Suprapubic skin (tissue), 4 donors: Measurements from ENCODE around the gene ETV5. TPM values are rescaled to one million over a fixed set of nuclear protein-coding genes. Genes with fewer than 3 reads are reported as not detected.

Experiments
- DNase-seq, 2 donors: peaks; one replicate each; pipeline ENCODE4 v3.0.0-alpha.2; 2019; ENCODE audit warnings: low spot score in 2 of 2
- H3K27ac ChIP-seq: fragments of 200-600 bp; sonication (generic); one replicate; pipeline ENCODE4 v1.5.1; 2019
- H3K27me3 ChIP-seq: fragments of 200-600 bp; sonication (generic); one replicate; pipeline ENCODE4 v1.5.1; 2019
- H3K36me3 ChIP-seq: fragments of 200-600 bp; sonication (generic); one replicate; pipeline ENCODE4 v1.5.1; 2019
- H3K4me1 ChIP-seq: fragments of 200-600 bp; sonication (generic); one replicate; pipeline ENCODE4 v1.5.1; 2019
- H3K4me3 ChIP-seq: fragments of 200-600 bp; sonication (generic); one replicate; pipeline ENCODE4 v1.5.1; 2019; ENCODE audit warnings: mild to moderate bottlenecking
- H3K9me3 ChIP-seq: fragments of 200-600 bp; sonication (generic); one replicate; pipeline ENCODE4 v1.5.1; 2019
- EP300 ChIP-seq: sonication (generic); formaldehyde crosslinking; IDR thresholded peaks from one replicate; pipeline ENCODE4 v1.6.1; 2017; ENCODE audit warnings: antibody characterized with exemption
- POLR2A ChIP-seq, 2 donors: fragments of 450-650 bp; IDR thresholded peaks; one replicate each; pipeline ENCODE4 v1.6.1; 2017; ENCODE audit warnings: antibody characterized with exemption in 2 of 2, mild to moderate bottlenecking in 2 of 2, moderate library complexity in 2 of 2
- POLR2AphosphoS5 ChIP-seq, 3 donors: sonication (generic); formaldehyde crosslinking; IDR thresholded peaks; one replicate each; pipeline ENCODE4 v1.6.1; 2017; ENCODE audit warnings: antibody characterized with exemption in 3 of 3
- WGBS: methylation state at CpG from one replicate; pipeline ENCODE4 v1.1.5; 2018; 5-methylcytosine and 5-hydroxymethylcytosine counted together
- total RNA-seq, 4 donors: library from RNA; depleted of rRNA; stranded (reverse); fragments of >200 nt; gene quantifications; one replicate each; pipeline ENCODE4 v1.1.0, GENCODE V29; 2016
- TF ChIP-seq, protein P1 (sequence below), 2 donors: fragments of 200-600 bp in 1 of 2; fragments of 450-650 bp in 1 of 2; sonication (generic) in 1 of 2; IDR thresholded peaks; one replicate each; pipeline ENCODE4 v1.5.1; 2016 to 2019; ENCODE audit warnings: antibody characterized with exemption in 2 of 2, mild to moderate bottlenecking in 1 of 2, moderate library complexity in 1 of 2

ETV5 gene
- total RNA-seq, 4 donors from 2014 or later, result 11.2 to 28.6 (median 16.7) TPM

DNA sequence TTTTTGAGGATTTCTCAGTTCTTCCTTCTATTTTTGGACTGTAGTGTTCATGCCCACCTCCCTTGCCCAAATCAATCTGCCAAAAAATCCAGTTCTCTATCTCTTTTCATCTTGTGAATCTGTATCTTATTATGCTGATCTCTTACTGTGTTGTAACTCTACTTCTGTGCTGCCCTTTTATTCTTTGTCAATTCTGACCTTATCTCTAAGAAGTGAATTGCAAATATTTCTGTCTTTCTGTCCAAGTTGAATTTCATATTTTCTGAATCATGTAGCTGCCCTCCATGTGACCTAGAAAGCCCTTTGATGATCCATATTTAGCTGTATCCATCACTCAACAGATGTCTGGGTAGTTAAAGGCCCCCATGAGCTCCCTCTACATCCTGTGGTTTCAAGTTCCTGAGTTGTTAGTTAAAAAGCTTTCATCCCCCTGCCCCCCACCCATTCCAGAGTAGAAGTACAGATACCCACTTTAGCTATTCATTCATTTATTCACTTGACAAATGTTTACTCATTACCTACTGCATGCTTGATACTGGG lies 33.6 kb upstream of the ETV5 start:
- TF ChIP-seq, protein P1, sequence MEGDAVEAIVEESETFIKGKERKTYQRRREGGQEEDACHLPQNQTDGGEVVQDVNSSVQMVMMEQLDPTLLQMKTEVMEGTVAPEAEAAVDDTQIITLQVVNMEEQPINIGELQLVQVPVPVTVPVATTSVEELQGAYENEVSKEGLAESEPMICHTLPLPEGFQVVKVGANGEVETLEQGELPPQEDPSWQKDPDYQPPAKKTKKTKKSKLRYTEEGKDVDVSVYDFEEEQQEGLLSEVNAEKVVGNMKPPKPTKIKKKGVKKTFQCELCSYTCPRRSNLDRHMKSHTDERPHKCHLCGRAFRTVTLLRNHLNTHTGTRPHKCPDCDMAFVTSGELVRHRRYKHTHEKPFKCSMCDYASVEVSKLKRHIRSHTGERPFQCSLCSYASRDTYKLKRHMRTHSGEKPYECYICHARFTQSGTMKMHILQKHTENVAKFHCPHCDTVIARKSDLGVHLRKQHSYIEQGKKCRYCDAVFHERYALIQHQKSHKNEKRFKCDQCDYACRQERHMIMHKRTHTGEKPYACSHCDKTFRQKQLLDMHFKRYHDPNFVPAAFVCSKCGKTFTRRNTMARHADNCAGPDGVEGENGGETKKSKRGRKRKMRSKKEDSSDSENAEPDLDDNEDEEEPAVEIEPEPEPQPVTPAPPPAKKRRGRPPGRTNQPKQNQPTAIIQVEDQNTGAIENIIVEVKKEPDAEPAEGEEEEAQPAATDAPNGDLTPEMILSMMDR (IDR thresholded peaks at IDR 0.05), result no peak
- TF ChIP-seq POLR2A (IDR thresholded peaks at IDR 0.05) (no peak), POLR2AphosphoS5 (IDR thresholded peaks at IDR 0.05) (no peak), EP300 (no peak)
- Histone ChIP-seq H3K4me1 (peaks cover 3% of the 10 kb centered on the region), H3K4me3 (no peak overlapping the region), H3K27me3 (no peaks in the 10 kb centered on the region), H3K9me3 (no peaks in the 10 kb centered on the region), H3K27ac (no peak overlapping the region), H3K36me3 (no peaks in the 10 kb centered on the region)
- DNase-seq, result no peak

DNA sequence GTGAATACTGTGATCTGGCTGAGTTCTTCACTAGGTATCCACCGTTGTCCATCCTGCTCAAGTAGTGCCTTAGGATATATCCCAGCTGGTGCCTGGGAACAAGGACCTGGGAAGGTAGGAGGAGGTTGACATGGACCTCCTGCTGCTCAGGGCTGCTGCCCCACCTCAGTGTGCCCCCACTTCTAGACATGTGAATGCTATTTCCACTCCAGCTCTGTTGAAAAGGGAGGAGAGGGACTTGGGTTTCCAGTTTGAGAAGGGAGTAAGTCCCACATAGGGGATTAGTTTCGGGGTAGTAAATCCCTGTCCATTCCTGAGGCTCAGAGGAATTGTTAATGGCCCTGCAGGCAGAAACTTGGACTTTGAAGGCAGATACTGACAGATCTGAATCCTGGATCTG lies 32.9 kb upstream of the ETV5 start:
- no peak for TF ChIP-seq POLR2AphosphoS5 (IDR thresholded peaks at IDR 0.05)
- TF ChIP-seq, protein P1 (IDR thresholded peaks at IDR 0.05), result no peak
- TF ChIP-seq POLR2A (IDR thresholded peaks at IDR 0.05), result no peak
- no peak for TF ChIP-seq EP300

DNA sequence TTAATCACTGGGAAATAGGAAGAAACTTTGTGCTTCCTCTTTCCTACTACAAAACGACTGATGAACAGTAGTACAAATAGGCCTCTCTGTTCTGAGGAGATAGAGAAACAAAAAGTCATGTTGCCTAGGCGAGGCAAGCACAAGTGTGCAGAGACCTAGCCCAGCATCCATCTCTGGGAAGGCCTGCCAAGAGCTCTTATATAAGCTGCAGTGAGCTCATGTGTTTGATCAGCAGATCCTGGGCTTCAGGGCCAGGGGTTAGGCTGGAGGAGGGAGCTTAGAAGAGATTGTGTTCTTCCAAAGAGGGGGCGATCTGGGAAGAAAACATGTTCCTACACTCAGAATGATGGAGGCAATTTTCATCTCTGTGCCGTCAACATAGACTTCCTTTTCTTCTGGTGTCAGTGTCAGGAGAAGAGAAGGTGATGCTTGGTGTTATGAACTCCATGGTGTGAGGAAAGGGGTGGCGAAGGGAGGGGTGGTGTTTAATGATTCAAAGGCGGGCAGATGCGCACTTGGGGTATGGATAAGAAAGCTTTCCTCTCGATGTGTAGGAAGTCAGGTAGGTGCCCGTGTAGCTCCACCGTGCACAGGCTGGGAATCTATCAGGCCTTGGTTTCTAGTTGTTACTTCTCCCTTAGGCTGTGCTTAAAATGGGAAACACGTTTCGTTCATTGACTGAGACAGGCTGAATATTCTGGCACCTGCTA lies 29.5 kb upstream of the ETV5 start:
- 80% methylated on average over 12 of the region's 12 CpGs for whole genome bisulfite sequencing
- no peak for DNase-seq
- peaks cover 3% of the 10 kb centered on the region for H3K4me1 ChIP-seq
- H3K27ac ChIP-seq, result no peak overlapping the region
- H3K4me3 ChIP-seq, result no peak overlapping the region
- H3K27me3 ChIP-seq, result no peaks in the 10 kb centered on the region
- H3K9me3 ChIP-seq, result no peaks in the 10 kb centered on the region
- TF ChIP-seq POLR2AphosphoS5 (IDR thresholded peaks at IDR 0.05) (no peak), EP300 (no peak), POLR2A (IDR thresholded peaks at IDR 0.05) (no peak)
- TF ChIP-seq, protein P1 (IDR thresholded peaks at IDR 0.05), result no peak
- H3K36me3 ChIP-seq, result no peaks in the 10 kb centered on the region

More for the DNA sequence above, 32.9 kb upstream of the ETV5 start:
- Histone ChIP-seq H3K4me1 (peaks cover 3% of the 10 kb centered on the region), H3K4me3 (no peak overlapping the region), H3K36me3 (no peaks in the 10 kb centered on the region), H3K27ac (no peak overlapping the region), H3K27me3 (no peaks in the 10 kb centered on the region), H3K9me3 (no peaks in the 10 kb centered on the region)
- 75% methylated on average over 2 of the region's 2 CpGs for WGBS
- no peak for DNase-seq

DNA sequence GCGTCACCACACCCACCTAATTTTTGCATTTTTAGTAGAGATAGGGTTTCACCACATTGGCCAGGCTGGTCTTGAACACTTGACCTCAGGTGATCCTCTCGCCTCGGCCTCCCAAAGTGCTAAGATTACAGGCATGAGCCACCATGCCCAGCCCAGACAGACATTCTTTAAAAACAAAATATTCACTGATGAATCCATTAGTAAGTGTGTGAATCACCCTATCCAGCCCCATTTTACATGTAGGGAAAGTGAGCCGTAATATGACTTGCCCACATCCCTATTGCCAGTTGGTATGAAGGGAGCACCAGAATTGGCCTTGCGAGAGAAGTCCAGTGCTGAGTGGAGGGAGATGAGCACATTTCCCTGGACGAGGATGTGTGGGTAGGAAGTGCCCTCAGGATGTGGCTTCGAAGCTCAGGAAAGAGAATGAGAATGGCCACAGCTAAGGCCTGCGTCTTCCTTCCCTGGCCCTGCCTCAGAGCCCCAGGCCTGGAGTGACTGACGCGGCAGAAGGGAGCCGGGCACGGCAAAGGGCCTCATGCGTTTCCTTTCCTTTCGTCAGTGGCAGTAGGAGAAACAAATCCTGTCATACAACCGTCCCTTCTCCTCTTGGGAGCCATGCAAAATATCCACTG lies 28.3 kb upstream of the ETV5 start:
- Histone ChIP-seq H3K36me3 (no peaks in the 10 kb centered on the region), H3K27me3 (no peaks in the 10 kb centered on the region), H3K27ac (no peak overlapping the region), H3K4me1 (no peaks in the 10 kb centered on the region), H3K9me3 (no peaks in the 10 kb centered on the region), H3K4me3 (no peak overlapping the region)
- no peak for DNase-seq
- WGBS, result 88% methylated on average over 15 of the region's 15 CpGs
- TF ChIP-seq POLR2AphosphoS5 (IDR thresholded peaks at IDR 0.05), result no peak
- TF ChIP-seq, protein P1 (IDR thresholded peaks at IDR 0.05), result no peak
- TF ChIP-seq EP300, result no peak
- TF ChIP-seq POLR2A (IDR thresholded peaks at IDR 0.05), result no peak

DNA sequence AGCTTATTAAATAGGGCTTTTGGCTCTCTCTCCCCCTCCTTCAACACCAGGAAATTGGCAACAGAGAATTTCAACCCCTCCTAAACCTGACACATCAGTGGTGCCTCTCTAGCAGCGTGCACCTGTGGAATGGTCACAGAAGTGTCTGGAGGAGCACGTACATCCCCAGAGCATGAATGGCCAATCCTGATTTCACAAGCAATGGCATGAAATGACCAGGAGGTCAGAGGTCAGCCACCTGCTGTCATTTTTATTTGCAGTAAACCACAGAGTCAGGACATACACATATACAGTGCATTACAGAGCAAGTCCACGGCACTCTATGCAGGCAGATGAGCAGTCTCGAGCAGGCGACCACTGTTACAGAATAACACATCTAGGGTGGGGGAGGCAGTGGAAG lies 25.1 kb upstream of the ETV5 start:
- H3K27me3 ChIP-seq, result no peaks in the 10 kb centered on the region
- no peak for DNase-seq
- TF ChIP-seq, protein P1 (IDR thresholded peaks at IDR 0.05), result no peak
- no peak for TF ChIP-seq EP300
- no peak for TF ChIP-seq POLR2A (IDR thresholded peaks at IDR 0.05)
- no peak for TF ChIP-seq POLR2AphosphoS5 (IDR thresholded peaks at IDR 0.05)
- no peak overlapping the region for H3K4me3 ChIP-seq
- no peaks in the 10 kb centered on the region for H3K9me3 ChIP-seq
- no peaks in the 10 kb centered on the region for H3K36me3 ChIP-seq
- 85% methylated on average over 5 of the region's 5 CpGs for WGBS
- no peaks in the 10 kb centered on the region for H3K4me1 ChIP-seq
- H3K27ac ChIP-seq, result no peak overlapping the region
